ENCODE measurements around the gene MYH14.

DNA sequence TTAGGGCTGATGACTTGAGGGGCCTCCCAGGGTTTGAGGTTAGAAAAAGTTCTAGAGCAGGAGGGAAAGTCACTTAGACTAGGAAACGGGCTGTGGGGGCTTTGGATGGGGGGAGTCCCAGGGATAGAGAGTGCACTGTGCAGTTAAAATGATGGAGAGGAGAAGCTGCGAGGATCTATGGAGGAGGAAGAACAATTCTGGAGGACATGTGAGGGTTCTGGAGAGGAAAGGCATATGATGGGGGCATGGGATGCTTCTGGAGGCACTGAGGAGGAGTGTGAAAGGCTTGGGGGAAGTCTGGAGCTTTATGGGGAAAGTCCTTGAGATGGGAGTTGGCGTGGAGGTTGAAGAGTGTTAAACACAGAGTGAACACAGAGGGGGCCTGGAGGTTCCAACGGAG is 123.6 kb downstream of the MYH14 start:
- TF ChIP-seq, protein P1, sequence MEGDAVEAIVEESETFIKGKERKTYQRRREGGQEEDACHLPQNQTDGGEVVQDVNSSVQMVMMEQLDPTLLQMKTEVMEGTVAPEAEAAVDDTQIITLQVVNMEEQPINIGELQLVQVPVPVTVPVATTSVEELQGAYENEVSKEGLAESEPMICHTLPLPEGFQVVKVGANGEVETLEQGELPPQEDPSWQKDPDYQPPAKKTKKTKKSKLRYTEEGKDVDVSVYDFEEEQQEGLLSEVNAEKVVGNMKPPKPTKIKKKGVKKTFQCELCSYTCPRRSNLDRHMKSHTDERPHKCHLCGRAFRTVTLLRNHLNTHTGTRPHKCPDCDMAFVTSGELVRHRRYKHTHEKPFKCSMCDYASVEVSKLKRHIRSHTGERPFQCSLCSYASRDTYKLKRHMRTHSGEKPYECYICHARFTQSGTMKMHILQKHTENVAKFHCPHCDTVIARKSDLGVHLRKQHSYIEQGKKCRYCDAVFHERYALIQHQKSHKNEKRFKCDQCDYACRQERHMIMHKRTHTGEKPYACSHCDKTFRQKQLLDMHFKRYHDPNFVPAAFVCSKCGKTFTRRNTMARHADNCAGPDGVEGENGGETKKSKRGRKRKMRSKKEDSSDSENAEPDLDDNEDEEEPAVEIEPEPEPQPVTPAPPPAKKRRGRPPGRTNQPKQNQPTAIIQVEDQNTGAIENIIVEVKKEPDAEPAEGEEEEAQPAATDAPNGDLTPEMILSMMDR (IDR thresholded peaks at IDR 0.05; ENCODE audit: insufficient read depth, low read depth, low read length): no peak
- no peak for TF ChIP-seq EZH2 (IDR thresholded peaks at IDR 0.05; ENCODE audit: insufficient read depth, low read length)
